Measurements from ENCODE around the gene HTR7.
A peak's percentile ranks its signal among the peaks of the same experiment; 100 is the strongest.
"Not testable (repeated sequence)": the region's sequence is repeated elsewhere in the genome, so short reads cannot be mapped to it uniquely, and the experiment has no call there.

The HTR7 gene

DNA sequence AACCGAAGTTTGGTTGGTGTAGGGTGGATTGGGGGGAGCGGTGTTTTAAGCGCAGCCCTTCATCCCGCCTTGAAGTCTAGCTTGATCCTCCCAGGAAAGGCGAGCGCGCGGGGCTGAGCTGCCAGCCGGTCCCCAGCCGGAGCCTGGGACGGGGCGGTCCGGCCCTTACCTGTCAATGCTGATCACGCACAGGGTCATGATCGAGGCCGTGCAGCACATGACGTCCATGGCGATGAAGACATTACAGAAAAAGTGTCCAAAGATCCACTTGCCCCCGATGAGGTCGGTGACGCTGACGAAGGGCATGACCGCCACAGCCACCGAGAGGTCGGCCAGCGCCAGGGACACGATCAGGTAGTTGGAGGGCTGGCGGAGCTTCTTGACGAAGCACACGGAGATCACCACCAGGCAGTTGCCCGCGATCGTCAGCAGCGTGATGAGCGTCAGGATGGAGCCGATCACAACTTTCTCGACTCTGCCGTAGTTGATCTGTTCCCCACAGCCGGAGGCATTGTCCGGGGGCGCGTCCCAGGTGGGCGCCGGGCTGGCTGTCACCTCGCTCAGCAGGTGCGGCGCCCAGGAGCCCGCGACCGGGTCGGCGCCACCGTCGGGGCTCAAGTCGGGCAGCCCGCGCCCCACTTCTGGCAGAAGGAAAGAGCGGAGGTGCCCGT is 740 bp downstream of the HTR7 start:
- DNase-seq, result no peak

GRCh38 chr10:90856261-90856660 is 1.6 kb downstream of the HTR7 start:
- DNase-seq, result peak; percentile 7

GRCh38 chr10:90855126-90855525 is 2.7 kb downstream of the HTR7 start:
- no peak for DNase-seq

DNA sequence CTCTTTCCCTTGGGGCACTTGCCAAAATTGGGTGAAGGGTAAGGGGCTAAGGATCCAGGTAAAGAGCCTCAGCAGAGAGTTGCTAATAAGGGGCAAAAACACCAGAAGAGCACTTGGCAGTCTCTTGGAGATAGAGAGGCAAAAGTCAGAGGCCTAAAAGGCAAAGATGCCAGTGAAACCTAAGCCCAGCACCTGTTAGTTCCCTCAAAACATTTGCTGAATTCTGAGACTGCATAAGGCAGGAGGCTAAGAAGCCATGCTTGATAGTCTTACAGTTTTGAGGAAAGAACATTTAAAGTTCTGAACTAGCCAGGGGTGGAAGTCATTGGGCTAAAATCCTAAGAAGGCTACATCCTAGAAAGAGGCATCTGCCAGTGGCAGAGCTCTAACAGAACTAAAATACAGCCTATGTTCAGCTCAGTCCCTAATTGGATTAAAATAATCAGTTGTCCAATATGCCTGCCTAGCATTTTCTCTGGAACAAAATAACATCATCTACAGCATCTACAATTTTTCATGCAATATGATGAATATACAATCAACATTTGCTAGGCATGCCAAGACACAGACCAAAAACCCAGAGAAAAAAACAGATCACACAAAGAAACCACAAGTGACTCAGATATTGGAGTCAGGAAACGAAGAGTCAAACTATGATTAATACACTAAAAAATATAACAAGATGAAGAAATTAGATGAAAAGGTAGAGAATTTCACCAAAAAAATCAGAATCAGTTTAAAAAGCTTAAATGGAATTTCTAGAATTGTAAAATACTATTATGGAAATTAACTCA is 7.7 kb downstream of the HTR7 start:
- no peak for DNase-seq

DNA sequence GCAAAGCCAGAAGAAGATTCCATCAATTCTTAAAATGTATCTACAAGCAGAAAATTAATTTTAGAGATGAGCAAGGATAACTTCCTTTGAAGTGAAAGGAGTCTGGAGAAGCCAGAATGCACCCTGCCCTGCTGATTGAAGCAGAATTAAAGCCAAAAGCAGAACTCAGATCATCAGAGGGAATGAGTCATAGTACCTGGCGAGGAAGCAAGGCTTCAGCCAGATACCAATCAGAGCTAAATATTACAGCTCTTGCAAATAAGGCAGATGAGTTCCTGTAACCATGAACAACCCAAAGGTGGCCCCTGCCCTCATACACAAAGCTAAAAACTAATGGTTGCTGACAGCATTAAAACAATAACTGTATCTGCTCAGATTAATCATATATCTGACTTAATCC is 10.4 kb downstream of the HTR7 start:
- DNase-seq, result no peak

DNA sequence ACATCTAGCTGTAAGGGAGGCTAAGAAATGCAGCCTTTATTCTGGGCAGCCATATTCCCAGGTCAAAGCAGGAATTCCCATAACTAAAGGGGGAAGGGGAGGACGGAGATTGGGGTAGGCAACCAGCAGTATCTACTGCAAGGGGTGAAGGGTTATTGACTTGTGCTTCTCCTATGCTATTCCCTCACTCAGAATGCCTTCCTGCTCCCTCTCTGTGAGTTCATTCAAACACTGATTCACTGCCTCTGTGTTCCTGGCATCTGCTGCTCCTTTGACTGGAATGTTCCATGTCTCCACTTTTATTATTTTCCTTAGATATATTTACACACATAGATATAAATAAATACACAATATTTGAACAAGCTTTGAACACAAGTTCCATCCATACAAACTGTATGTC is 11.1 kb downstream of the HTR7 start:
- no peak for DNase-seq

DNA sequence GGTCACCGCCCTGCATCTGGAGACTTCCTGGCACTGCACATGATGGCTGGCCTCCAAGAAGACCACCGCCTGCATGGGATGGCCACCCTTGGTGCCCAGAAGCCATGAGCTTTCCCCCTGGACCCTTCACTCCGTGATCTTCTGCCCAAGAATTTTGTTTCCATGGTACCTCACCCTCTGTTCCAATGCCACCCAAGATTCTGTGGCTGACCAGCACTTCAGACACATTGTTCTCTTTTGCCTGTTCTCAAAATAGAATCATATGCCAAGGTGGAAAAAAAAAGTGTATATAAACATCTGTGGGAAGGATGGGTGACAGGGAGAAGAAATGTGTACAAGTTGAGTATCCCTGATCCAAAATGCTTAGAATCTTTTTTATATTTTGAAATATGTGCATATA is 12.1 kb downstream of the HTR7 start:
- DNase-seq, result no peak

- no peak for DNase-seq
These were observed 15.1 kb downstream of the HTR7 start for GRCh38 chr10:90842725-90843124.

GRCh38 chr10:90837486-90837885 is 20.4 kb downstream of the HTR7 start:
- DNase-seq, result no peak

GRCh38 chr10:90834326-90834725 is 23.5 kb downstream of the HTR7 start:
- DNase-seq, result no peak

DNA sequence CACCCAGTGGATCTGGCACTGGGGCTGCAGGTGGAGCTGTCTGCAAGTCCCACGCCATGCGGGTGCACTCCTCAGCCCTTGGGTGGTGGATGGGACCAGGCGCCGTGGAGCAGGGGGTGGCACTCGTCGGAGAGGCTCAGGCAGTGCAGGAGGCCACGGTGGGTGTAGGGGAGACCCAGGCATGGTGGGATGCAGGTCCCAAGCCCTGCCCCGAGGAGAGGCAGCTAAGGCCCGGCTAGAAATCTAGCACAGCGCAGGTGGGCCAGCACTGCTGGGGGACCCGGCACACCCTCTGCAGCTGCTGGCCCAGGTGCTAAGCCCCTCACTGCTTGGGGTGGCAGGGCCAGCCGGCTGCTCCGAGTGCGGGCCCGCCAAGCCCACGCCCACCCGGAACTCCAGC is 25.7 kb downstream of the HTR7 start:
- no peak for DNase-seq

DNA sequence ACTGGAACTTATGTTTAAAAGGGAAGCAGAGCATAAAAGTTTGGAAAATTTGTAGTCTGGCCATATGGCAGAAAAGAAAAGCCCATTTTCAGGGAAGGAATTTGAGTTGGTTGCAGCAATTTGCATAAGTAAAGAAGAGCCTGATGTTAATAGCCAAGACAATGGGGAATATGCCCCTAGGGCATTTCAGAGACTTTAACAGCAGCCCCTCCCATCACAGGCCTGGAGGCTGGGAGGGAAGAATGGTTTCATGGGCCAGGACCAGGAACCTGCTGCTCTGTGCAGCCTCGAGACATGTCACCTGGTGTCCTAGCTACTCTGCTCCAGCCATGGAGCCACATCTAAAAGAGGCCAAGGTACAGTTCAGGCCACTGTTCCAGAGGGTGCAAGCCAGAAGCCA is 35.3 kb downstream of the HTR7 start:
- no peak for DNase-seq

- DNase-seq, result not testable (repeated sequence)
These were observed 36.0 kb downstream of the HTR7 start for GRCh38 chr10:90821864-90822263.

- DNase-seq, result no peak
These were observed 37.9 kb downstream of the HTR7 start for GRCh38 chr10:90819911-90820310.

- no peak for DNase-seq
These were observed 39.1 kb downstream of the HTR7 start for GRCh38 chr10:90818736-90819135.

- no peak for DNase-seq
These were observed 40.5 kb downstream of the HTR7 start for GRCh38 chr10:90817128-90817889.

- no peak for DNase-seq
These were observed 41.4 kb downstream of the HTR7 start for GRCh38 chr10:90816466-90816865.

GRCh38 chr10:90813594-90814365 is 44.1 kb downstream of the HTR7 start:
- no peak for DNase-seq

- not testable (repeated sequence) for DNase-seq
These were observed 50.7 kb downstream of the HTR7 start for GRCh38 chr10:90807106-90807505.

DNA sequence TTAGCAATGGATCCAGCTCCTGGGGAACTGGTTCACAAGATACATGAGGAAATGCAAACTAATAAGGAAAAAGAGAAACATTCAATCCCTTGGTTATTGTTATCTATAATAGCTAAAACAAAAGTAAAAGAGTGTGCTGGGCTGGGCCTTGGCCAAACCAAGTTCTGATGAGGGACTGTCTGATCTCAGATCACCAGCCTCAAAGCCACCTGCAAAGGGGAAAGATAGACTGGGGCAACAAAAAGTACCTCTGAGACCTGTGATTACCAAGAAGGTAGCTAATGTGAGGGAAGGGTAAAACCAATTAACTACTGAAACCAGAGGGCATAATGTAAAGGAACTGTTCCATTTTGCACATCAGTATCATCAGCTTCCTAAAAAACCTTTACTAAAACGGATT is 51.2 kb downstream of the HTR7 start:
- no peak for DNase-seq

DNA sequence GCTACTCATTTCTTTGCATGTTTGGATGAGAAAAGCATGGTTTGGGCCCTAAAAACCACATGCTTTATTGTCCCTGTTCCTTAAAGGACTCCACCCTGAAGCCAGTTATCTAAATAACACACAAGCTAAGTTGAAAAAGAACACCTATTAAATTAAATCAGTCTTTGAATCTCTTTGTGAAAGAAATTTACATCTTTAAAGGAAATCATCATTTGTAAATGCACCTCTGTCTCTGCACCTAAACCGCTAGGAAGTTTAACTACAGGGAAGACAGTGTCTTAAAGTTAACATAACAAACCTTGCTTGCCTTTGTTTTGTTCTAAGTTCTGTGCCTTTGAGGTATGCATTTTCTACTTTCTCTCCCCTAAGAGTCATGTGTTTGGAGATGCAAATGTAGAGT is 52.6 kb downstream of the HTR7 start:
- DNase-seq, result no peak

DNA sequence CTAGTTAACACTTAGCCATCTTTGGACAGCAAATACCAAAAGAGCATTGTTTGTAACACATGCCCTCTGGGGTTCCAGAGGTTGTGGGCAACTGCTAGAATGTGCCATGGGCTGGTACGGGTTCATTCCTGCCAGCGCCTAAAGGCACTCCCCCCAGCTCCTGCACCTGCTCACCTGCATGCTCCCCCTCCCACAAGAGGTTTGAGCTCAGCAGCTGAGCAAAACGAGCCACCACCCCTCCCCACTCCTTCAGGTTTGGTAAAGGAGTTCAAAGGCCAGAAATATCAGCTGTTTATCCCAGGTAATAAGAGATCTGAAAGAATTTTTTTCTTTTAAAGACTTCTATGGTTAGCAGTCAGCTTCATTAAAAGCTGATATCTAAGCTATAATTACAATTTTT is 53.5 kb downstream of the HTR7 start:
- DNase-seq, result no peak

DNA sequence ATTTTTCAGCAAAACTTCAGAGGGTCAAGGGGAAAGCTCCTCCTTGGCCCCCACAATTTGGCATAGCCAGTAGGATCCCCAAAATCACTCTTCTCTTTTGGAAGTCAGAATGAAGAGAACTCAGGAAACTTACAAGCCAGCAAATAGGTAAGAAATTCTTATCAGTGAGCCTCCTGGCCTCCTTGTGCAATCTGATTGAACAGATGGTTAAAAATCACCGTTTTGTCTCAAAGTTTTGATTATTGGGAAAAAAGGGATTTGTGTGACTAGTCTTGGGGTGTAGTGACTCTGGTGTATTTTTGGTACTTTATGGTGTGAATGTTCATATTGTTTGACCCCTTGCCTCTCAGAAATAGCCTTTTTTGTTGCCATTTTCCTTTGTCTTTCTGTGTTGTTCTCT is 56.2 kb downstream of the HTR7 start:
- DNase-seq, result no peak

Measured in NCI-H2171 treated with DMSO at 0.1 percent for 48 hours (cell line).